HG03139 (cell line): ENCODE data around the gene NUP54.

ENCODE experiments used
- ATAC-seq: cut with Tn5 transposase; IDR thresholded peaks from one replicate; pipeline ENCODE4 v1.9.1; 2021; ENCODE audit not compliant: unreplicated experiment

NUP54 gene

GRCh38 chr4:76147454-76148141 is 599 bp downstream of the NUP54 start:
- peak; percentile 30 for ATAC-seq

DNA sequence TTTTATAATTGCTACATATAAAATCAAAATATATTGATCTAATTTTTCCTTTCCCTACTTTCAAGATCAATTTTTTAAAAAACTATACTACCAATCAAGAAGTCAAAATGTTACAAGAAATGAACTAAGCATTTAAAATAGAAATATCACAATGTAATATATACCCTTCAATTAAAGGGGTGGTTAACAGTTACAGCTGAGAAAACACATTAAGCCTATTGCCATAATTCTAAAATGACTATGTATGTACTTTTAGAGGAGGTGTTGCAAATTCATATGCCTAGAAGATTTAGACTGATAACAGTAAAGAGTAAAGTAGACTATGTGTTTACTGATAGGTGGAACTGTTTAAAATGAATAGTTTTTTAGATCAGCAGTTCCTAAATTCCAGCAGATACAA is 3.7 kb downstream of the NUP54 start:
- no peak for ATAC-seq

DNA sequence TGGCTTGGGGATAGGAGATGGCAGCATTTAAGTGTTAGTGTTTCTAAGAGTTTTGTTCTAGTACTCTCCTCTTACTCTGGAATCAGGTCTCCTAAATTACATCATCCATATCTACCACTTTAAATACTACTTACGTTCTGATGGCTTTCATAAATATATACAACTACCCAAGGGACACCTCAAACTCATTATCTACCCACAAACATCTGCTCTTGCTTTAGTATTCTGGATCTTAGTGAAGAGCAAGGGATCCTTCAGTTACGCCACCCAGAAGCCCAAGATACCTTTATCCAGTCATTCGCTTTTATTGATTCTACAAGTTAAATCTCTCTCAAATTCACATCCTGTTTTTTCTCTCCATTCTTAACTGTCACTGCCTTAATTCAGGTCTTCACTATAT is 7.0 kb downstream of the NUP54 start:
- ATAC-seq = no peak

GRCh38 chr4:76127754-76128153 is 20.4 kb downstream of the NUP54 start:
- no peak for ATAC-seq

DNA sequence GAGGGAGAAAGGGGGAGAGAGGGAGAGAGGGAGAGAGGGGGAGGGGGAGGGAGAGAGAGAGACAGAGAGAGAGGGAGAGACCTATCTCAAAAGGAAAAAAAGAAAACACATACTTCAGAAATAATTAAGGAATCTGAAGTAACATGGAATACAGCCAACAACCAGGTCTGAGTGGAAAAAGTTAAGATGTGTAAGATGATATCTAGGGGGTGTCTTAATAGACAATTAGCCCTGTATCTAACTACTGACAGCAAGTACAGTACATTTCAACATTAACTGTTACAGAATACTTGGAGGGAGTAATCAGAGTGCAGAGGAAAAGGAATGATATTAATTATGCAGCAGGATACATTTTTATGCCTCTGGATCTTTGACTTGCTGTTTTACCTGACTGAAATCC is 22.4 kb downstream of the NUP54 start:
- ATAC-seq = no peak

DNA sequence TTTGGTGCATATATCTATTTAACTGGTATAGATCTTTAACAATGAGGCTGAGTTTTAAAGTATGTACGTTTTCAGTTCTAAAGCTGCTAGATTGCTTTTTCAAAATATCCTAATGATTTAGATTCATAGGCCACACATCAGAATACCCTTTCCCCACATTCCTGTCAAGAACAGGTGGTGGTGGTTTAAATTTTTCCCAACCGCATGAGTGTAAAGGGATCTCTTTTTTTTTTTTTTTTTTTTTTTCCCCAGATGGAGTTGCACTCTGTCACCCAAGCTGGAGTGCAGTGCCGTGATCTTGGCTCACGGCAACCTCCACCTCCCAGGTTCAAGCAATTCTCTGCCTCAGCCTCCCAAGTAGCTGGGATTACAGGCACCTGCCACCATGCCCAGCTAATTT is 28.0 kb downstream of the NUP54 start:
- ATAC-seq = no peak

DNA sequence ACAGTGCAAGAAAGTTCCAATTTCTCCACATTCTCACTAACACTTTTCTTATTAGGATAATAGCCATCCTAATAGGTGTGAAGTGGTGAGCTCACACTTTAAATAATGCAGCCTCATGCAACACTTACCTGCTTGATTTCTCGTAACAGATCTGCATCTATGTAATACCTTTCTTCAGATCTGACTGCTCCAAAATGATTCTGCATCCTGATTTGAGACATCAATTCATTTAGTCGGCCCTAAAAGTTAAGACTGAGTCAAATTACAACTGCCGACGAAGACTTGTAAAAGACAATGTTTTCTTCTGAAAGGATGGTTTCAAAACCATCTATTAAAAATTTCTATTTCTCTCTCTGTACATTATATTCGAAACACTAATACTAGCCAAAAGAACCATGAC is 30.7 kb downstream of the NUP54 start:
- ATAC-seq = no peak

GRCh38 chr4:76116821-76117220 is 31.4 kb downstream of the NUP54 start:
- ATAC-seq = no peak

GRCh38 chr4:76108467-76109181 is 39.6 kb downstream of the NUP54 start:
- ATAC-seq = no peak

- no peak for ATAC-seq
Measured at GRCh38 chr4:76106442-76106841, 41.8 kb downstream of the NUP54 start.

GRCh38 chr4:76105652-76106051 is 42.5 kb downstream of the NUP54 start:
- no peak for ATAC-seq

DNA sequence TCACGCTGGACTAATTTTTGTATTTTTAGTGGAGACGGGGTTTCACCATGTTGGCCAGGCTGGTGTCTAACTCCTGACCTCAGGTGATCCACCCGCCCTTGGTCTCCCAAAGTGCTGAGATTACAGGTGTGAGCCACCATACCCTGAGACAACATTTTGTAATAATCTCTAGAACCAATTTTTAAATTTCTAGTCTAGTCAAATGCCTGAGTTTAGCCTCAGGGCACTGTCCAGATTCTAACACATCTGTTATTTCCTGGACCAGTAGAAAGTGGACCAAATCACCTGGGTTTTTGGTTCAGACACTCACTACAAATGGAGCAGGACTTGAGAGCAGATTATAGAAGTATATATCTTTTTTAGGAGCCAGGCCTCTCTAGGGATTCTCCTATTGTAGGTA is 52.1 kb downstream of the NUP54 start:
- no peak for ATAC-seq

- no peak for ATAC-seq
Measured at GRCh38 chr4:76095568-76095967, 52.6 kb downstream of the NUP54 start.

DNA sequence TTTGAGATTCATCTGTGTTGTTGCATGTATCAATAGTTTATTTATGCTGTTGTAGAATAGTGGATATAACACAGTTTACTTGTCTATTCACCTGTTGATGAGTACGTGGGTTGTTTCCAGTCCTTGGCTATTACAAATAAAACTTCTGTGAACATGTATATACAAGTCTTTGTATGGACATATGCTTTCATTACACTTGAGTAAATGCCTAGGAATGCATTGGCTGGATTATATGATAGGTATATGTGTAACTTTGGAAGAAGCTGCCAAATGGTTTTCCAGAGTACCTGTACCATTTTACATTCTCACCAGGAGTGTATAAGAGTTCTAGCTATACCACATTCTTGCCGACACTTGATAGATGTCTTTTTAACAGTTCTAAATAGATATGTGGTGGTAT is 57.1 kb downstream of the NUP54 start:
- no peak for ATAC-seq

- ATAC-seq = no peak
Measured at GRCh38 chr4:76090241-76090691, 57.9 kb downstream of the NUP54 start.

- no peak for ATAC-seq
Measured at GRCh38 chr4:76088719-76089118, 59.5 kb downstream of the NUP54 start.

DNA sequence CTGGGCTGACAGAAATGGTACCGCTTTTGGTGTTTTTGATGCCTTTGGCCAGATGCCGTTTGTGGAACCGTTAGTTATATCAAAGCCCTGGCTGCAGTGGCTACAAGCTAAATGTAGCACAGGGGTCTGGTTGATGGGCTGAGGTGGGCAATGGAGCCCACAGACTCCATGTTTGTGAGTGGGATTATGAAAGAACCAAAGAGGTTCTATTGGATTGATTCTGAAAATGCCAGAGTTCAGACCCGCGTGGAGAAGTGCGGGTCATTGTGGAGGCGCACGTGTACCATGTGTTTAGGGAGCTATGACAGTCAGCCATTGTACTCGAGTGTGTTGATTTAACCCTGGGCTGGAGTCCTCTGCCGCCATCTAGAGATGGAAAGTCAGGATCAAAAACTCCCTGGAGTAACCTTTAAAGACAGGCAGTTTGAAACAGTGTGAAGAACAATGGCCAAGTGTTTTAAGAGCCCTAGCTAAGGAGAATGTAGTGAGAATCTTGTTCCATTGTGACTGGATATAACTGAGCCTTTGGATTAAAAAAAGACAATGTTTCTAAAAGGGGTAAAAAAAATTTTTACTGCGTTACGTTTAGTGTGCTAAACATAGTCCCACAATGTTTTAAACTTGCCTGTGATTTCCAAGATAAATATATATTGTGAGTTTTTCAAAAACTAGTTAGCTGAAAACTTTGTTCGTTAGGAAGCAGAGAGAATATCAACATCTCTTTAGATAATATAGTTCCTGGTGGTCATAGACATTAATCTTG is 61.0 kb downstream of the NUP54 start:
- no peak for ATAC-seq

- ATAC-seq = no peak
Measured at GRCh38 chr4:76084542-76084941, 63.7 kb downstream of the NUP54 start.

GRCh38 chr4:76083386-76083988 is 64.7 kb downstream of the NUP54 start:
- no peak for ATAC-seq

GRCh38 chr4:76078033-76078613 is 70.1 kb downstream of the NUP54 start:
- no peak for ATAC-seq

DNA sequence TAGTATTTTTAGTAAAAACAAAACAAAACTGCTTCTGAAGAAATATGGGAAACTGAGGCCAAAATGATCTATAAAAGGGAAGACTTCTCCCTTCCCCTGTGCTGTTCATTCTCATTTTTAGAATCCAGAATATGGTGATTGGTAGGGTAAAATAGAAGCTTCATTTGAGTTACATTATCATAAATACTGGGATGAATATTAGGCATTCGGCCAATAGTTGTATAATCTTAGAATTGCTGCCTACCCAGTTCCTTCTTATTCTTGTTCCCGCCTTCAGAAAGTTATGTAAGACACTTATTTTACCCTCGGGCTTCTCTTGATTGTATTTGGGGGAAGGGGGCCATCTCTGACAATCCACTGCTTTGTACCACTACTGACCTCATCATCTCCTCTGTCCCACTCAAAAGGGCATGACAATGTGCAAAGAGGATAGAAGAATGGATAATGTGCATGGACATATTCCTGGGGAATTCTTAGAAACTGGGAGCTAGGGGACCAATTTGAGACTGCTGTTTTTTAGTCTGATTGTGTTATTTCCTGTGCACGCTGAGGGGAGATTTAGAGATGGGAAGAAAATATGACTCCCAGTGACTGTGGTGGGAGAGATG is 73.1 kb downstream of the NUP54 start:
- no peak for ATAC-seq
